ENCODE measurements around the gene FCMR.

DNA sequence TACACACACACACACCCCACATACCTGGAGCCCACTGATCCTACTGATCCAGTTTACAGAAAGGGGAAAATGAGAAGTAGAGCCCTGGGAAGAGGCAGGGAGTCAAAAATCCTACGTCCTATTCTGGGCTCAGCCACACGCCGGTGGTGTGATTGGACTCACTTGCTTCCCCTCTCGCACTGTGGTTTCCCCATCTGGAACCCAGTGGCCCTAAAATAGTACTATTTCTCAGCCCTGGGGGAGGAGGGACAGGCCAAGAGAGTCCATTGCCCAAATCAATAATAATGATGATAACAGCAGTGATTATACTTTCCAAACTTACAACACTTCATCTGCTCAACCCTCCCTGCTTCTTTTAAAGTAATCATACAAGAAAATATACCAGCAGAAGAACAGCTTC, 27.5 kb upstream of the FCMR start:
- TF ChIP-seq POLR2AphosphoS5 (IDR thresholded peaks at IDR 0.05), result no peak
- no peak for TF ChIP-seq CTCF (IDR thresholded peaks at IDR 0.05)
- no peak for TF ChIP-seq EP300 (IDR thresholded peaks at IDR 0.05)
